Measurements from ENCODE around the gene SOCS7.

- TF ChIP-seq, protein P1, sequence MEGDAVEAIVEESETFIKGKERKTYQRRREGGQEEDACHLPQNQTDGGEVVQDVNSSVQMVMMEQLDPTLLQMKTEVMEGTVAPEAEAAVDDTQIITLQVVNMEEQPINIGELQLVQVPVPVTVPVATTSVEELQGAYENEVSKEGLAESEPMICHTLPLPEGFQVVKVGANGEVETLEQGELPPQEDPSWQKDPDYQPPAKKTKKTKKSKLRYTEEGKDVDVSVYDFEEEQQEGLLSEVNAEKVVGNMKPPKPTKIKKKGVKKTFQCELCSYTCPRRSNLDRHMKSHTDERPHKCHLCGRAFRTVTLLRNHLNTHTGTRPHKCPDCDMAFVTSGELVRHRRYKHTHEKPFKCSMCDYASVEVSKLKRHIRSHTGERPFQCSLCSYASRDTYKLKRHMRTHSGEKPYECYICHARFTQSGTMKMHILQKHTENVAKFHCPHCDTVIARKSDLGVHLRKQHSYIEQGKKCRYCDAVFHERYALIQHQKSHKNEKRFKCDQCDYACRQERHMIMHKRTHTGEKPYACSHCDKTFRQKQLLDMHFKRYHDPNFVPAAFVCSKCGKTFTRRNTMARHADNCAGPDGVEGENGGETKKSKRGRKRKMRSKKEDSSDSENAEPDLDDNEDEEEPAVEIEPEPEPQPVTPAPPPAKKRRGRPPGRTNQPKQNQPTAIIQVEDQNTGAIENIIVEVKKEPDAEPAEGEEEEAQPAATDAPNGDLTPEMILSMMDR (IDR thresholded peaks at IDR 0.05) = no peak
- no peak for TF ChIP-seq EZH2 (IDR thresholded peaks at IDR 0.05)
Observed at GRCh38 chr17:38442548-38442947, 90.9 kb downstream of the SOCS7 start.

Data from neural progenitor cell (in vitro differentiated cells).